HuH-7 (cell line): ENCODE data around the gene ITPRID1.

Experiments used
- DNase-seq: peaks from one replicate; pipeline ENCODE4 v3.0.0; 2011; ENCODE audit warnings: low spot score

The ITPRID1 gene

GRCh38 chr7:31695859-31696614 is 182.1 kb downstream of the ITPRID1 start:
- DNase-seq: no peak

GRCh38 chr7:31699050-31699449 is 185.2 kb downstream of the ITPRID1 start:
- DNase-seq: no peak

GRCh38 chr7:31702354-31702753 is 188.5 kb downstream of the ITPRID1 start:
- DNase-seq: no peak

DNA sequence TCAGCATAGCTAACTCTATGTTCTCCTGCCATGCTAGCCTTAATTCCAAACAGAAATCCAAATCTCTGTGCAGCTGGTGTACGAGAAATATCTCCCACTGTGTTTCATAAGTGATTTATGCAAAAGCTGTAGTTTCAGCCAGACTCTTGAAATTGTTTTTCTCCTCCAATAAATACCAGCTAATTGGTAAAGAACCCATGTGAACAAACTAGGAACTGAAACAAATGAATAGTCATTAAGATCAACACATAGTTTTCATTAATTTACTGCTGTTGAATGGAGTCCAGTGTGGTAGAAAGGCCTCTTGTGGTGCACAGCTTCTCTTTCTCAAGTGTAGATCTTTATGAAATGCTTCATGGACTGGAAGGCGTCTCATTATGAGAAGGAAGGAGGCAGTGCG is 191.5 kb downstream of the ITPRID1 start:
- no peak for DNase-seq

- no peak for DNase-seq
Observed at GRCh38 chr7:31707089-31707488, 193.2 kb downstream of the ITPRID1 start.
